Uterus (tissue), 4 donors: ENCODE data around the gene ORC5. TPM values are rescaled to one million over a fixed set of nuclear protein-coding genes. Genes with fewer than 3 reads are reported as not detected.

Experiments
- DNase-seq, 2 donors: peaks; one replicate each; pipeline ENCODE4 v3.0.0-alpha.2; 2019 to 2020
- H3K27ac ChIP-seq, 2 donors: fragments of 200-600 bp; sonication (generic); 1 replicate in 1 of 2; 2 replicates in 1 of 2; pipeline ENCODE4 v1.5.1; 2016 to 2018
- H3K27me3 ChIP-seq, 2 donors: fragments of 200-600 bp; sonication (generic); one replicate each; pipeline ENCODE4 v1.5.1; 2018 to 2019; ENCODE audit warnings: control low read depth in 1 of 2
- H3K36me3 ChIP-seq, 2 donors: fragments of 200-600 bp; sonication (generic); one replicate each; pipeline ENCODE4 v1.5.1; 2019; ENCODE audit warnings: control low read depth in 1 of 2
- H3K4me1 ChIP-seq, 2 donors: fragments of 200-600 bp; sonication (generic); one replicate each; pipeline ENCODE4 v1.5.1; 2018 to 2019; ENCODE audit warnings: control low read depth in 1 of 2
- H3K4me3 ChIP-seq, 2 donors: fragments of 200-600 bp; sonication (generic); 1 replicate in 1 of 2; 2 replicates in 1 of 2; pipeline ENCODE4 v1.5.1; 2018 to 2019; ENCODE audit warnings: mild to moderate bottlenecking in 1 of 2
- H3K9me3 ChIP-seq, 2 donors: fragments of 200-600 bp; sonication (generic); one replicate each; pipeline ENCODE4 v1.5.1; 2019; ENCODE audit warnings: control low read depth in 1 of 2
- POLR2A ChIP-seq, 2 donors: fragments of 450-650 bp; IDR thresholded peaks; one replicate each; pipeline ENCODE4 v1.6.1; 2016; ENCODE audit warnings: antibody characterized with exemption in 2 of 2, mild to moderate bottlenecking in 1 of 2, moderate library complexity in 1 of 2
- intact Hi-C: fragments of 100-400 bp; cut with DNase I; formaldehyde crosslinking; loops from one replicate; pipeline ENCODE4 v1.15.1; 2023; ENCODE audit warnings: low total_unique reads
- total RNA-seq, 4 donors: library from RNA; depleted of rRNA in 3 of 4; stranded (reverse); fragments of >200 nt in 3 of 4; gene quantifications; one replicate each; pipeline versions ENCODE4 v1.1.0 to v1.2.4, GENCODE V29; 2014 to 2023
- TF ChIP-seq, protein P1 (sequence below), 4 experiments: fragments of 200-600 bp in 2 of 4; fragments of 450-650 bp in 2 of 4; sonication (generic) in 2 of 4; IDR thresholded peaks; one replicate each; pipeline ENCODE4 v1.5.1; 2016 to 2019; ENCODE audit warnings: antibody characterized with exemption in 4 of 4, mild to moderate bottlenecking in 2 of 4, moderate library complexity in 1 of 4
- donor health status: DM: yes; HTN: yes; CAD: no.

Gene ORC5
- total RNA-seq, 4 donors from 2014 or later, result 18.5 to 61.9 (median 31.9) TPM

DNA sequence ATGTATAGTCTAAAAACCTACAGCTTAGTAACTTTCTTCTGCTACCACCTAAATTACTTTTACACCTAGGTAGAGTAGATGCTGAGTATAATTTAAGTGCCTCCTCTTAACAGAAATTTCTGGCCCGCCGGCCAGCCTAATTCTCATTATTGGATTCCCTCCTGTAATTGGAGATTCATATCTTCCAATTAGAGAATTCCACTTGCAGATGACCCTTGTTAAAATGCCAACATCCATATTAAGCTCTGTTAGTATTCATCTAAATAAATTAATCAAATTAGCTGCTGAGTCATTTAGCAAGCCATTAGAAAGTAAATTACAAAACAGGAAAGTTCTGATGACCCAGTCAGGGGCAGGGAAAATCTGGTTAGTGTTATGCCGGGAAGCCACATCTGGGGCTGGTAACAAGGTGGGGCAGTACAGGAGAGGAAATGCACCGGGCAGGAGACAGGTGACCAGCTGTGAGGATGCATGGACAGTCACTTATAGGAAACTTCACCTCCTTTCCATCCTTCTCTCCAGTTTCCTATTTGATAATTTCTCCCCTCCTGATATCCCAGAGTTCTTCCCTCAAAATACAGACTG, 82.8 kb downstream of the ORC5 start:
- no peaks in the 10 kb centered on the region for H3K9me3 ChIP-seq
- no peak overlapping the region for H3K27ac ChIP-seq
- no peak for DNase-seq
- no peaks in the 10 kb centered on the region for H3K27me3 ChIP-seq
- intact Hi-C loops, result no loop called here
- TF ChIP-seq, protein P1, sequence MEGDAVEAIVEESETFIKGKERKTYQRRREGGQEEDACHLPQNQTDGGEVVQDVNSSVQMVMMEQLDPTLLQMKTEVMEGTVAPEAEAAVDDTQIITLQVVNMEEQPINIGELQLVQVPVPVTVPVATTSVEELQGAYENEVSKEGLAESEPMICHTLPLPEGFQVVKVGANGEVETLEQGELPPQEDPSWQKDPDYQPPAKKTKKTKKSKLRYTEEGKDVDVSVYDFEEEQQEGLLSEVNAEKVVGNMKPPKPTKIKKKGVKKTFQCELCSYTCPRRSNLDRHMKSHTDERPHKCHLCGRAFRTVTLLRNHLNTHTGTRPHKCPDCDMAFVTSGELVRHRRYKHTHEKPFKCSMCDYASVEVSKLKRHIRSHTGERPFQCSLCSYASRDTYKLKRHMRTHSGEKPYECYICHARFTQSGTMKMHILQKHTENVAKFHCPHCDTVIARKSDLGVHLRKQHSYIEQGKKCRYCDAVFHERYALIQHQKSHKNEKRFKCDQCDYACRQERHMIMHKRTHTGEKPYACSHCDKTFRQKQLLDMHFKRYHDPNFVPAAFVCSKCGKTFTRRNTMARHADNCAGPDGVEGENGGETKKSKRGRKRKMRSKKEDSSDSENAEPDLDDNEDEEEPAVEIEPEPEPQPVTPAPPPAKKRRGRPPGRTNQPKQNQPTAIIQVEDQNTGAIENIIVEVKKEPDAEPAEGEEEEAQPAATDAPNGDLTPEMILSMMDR (IDR thresholded peaks at IDR 0.05), result no peak
- no peak for TF ChIP-seq POLR2A (IDR thresholded peaks at IDR 0.05)
- H3K36me3 ChIP-seq, result no peaks in the 10 kb centered on the region
- no peaks in the 10 kb centered on the region for H3K4me1 ChIP-seq
- H3K4me3 ChIP-seq, result no peak overlapping the region

DNA sequence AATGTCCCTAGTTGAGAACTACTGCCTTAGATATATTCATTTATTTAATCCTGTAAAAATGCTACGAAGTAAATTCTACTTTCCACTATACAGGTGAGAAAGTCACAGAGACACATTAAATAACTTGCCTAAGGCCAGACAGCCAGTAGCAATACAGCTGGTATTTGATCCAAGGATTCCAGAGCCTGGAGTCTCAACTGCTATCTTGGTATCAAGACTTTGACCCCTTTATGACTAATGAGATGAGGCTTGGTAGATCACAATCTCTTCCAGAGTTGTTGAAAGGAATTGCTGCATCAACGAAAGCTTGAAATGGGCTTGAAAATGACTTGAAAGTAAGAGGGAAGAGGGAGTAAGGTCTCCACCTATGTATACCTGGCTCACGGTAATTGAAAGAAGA, 83.3 kb downstream of the ORC5 start:
- TF ChIP-seq, protein P1 (IDR thresholded peaks at IDR 0.05), result no peak
- TF ChIP-seq POLR2A (IDR thresholded peaks at IDR 0.05), result no peak
- no peak overlapping the region for H3K27ac ChIP-seq
- no peak overlapping the region for H3K4me3 ChIP-seq
- H3K4me1 ChIP-seq, result no peaks in the 10 kb centered on the region
- no peaks in the 10 kb centered on the region for H3K9me3 ChIP-seq
- no peak for DNase-seq
- H3K27me3 ChIP-seq, result no peaks in the 10 kb centered on the region
- intact Hi-C loops, result no loop called here
- H3K36me3 ChIP-seq, result no peaks in the 10 kb centered on the region

DNA sequence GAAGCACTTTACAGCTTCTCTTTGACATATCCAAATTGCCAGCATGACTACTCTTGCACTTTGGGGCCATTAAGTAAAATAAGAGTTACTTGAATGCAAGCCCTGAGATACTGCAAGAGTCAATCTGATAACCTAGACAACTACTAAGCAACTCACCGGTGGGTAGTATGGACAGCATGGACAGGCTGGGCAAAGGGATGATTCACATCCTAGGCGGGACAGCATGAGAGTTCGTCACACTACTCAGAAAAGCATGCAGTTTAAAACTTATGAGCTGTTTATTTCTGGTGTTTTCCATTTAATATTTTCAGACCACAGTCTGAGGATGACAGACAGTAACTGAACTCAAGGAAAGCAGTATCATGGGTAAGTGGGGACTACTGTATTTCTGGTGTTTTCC, 84.0 kb downstream of the ORC5 start:
- Histone ChIP-seq H3K4me1 (no peaks in the 10 kb centered on the region), H3K27ac (no peak overlapping the region), H3K4me3 (no peak overlapping the region), H3K27me3 (no peaks in the 10 kb centered on the region), H3K36me3 (no peaks in the 10 kb centered on the region), H3K9me3 (no peaks in the 10 kb centered on the region)
- no peak for TF ChIP-seq POLR2A (IDR thresholded peaks at IDR 0.05)
- TF ChIP-seq, protein P1 (IDR thresholded peaks at IDR 0.05), result no peak
- intact Hi-C loops, result no loop called here
- DNase-seq, result no peak

DNA sequence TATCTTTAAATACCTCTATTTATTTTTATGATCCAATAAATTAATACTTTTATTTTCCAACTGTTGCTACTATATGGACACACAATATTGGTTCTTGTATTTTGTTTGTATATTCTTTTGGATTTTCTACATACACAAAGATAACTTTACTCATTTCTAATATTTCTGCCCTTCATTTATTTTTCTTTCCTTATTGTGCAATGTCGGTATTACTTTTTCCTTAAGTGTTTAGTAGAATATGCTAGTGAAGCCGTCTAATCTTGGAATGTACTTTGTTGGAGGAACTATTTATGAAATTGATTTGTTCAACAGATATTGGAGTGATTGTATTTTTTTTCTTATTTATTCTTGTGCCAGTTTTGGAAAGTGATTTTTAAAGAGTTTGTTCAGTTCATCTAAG, 94.0 kb downstream of the ORC5 start:
- Histone ChIP-seq H3K27ac (no peak overlapping the region), H3K36me3 (no peaks in the 10 kb centered on the region), H3K27me3 (no peaks in the 10 kb centered on the region), H3K9me3 (no peaks in the 10 kb centered on the region), H3K4me3 (no peak overlapping the region), H3K4me1 (no peaks in the 10 kb centered on the region)
- intact Hi-C loops, result no loop called here
- no peak for DNase-seq
- no peak for TF ChIP-seq POLR2A (IDR thresholded peaks at IDR 0.05)
- TF ChIP-seq, protein P1 (IDR thresholded peaks at IDR 0.05), result no peak

DNA sequence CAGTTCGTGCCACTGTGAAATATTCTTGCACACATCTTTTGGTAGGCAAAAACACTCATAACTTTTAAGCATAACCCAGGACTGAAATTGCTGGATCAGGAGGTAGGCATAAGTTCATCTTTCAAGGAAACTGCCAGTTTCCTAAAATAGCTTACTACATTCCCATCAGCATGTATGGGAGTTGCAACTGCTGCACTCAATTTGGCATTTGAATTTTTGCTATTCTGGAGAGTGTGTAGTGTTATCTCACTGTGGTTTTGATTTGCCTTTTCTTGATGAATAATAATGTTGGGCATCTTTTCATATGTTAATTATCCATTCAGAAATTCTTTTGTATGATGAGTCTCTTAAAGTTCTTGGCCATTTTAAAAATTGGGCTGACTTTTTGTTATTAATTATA, 95.2 kb downstream of the ORC5 start:
- Histone ChIP-seq H3K4me3 (no peak overlapping the region), H3K9me3 (no peaks in the 10 kb centered on the region), H3K27me3 (no peaks in the 10 kb centered on the region), H3K27ac (no peak overlapping the region), H3K36me3 (no peaks in the 10 kb centered on the region), H3K4me1 (no peaks in the 10 kb centered on the region)
- DNase-seq, result no peak
- intact Hi-C loops, result no loop called here
- TF ChIP-seq, protein P1 (IDR thresholded peaks at IDR 0.05), result no peak
- TF ChIP-seq POLR2A (IDR thresholded peaks at IDR 0.05), result no peak
